Kidney epithelial cell (primary cell): ENCODE measurements around the gene TNFRSF21. TPM values are rescaled to one million over a fixed set of nuclear protein-coding genes. Genes with fewer than 3 reads are reported as not detected.

Source experiments
- DNase-seq: peaks from one replicate; pipeline ENCODE4 v3.0.0-alpha.2; 2010; ENCODE audit warnings: low read depth
- H3K27me3 ChIP-seq: 2 replicates; pipeline ENCODE4 v1.6.0; 2011; ENCODE audit warnings: low read length; ENCODE audit not compliant: control insufficient read depth, insufficient read depth
- H3K36me3 ChIP-seq: 2 replicates; pipeline ENCODE4 v1.5.1; 2011; ENCODE audit warnings: low read length; ENCODE audit not compliant: control insufficient read depth, insufficient read depth
- H3K4me3 ChIP-seq: 2 replicates; pipeline ENCODE4 v1.5.1; 2011; ENCODE audit warnings: low read depth, mild to moderate bottlenecking, control low read depth, low read length
- total RNA-seq: library from RNA; depleted of rRNA; stranded (reverse); fragments of >200 nt; gene quantifications from 2 replicates; pipeline ENCODE4 v1.2.3, GENCODE V29; 2015
- TF ChIP-seq, protein P1 (sequence below): IDR thresholded peaks from 2 replicates; pipeline ENCODE4 v1.5.1; 2011; ENCODE audit warnings: mild to moderate bottlenecking, moderate library complexity, low read length, control low read depth, inconsistent platforms; ENCODE audit not compliant: insufficient read depth, poor library complexity, severe bottlenecking

The TNFRSF21 gene, protein sequence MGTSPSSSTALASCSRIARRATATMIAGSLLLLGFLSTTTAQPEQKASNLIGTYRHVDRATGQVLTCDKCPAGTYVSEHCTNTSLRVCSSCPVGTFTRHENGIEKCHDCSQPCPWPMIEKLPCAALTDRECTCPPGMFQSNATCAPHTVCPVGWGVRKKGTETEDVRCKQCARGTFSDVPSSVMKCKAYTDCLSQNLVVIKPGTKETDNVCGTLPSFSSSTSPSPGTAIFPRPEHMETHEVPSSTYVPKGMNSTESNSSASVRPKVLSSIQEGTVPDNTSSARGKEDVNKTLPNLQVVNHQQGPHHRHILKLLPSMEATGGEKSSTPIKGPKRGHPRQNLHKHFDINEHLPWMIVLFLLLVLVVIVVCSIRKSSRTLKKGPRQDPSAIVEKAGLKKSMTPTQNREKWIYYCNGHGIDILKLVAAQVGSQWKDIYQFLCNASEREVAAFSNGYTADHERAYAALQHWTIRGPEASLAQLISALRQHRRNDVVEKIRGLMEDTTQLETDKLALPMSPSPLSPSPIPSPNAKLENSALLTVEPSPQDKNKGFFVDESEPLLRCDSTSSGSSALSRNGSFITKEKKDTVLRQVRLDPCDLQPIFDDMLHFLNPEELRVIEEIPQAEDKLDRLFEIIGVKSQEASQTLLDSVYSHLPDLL
- 54.6 and 61.2 TPM in 2 replicates for total RNA-seq

DNA sequence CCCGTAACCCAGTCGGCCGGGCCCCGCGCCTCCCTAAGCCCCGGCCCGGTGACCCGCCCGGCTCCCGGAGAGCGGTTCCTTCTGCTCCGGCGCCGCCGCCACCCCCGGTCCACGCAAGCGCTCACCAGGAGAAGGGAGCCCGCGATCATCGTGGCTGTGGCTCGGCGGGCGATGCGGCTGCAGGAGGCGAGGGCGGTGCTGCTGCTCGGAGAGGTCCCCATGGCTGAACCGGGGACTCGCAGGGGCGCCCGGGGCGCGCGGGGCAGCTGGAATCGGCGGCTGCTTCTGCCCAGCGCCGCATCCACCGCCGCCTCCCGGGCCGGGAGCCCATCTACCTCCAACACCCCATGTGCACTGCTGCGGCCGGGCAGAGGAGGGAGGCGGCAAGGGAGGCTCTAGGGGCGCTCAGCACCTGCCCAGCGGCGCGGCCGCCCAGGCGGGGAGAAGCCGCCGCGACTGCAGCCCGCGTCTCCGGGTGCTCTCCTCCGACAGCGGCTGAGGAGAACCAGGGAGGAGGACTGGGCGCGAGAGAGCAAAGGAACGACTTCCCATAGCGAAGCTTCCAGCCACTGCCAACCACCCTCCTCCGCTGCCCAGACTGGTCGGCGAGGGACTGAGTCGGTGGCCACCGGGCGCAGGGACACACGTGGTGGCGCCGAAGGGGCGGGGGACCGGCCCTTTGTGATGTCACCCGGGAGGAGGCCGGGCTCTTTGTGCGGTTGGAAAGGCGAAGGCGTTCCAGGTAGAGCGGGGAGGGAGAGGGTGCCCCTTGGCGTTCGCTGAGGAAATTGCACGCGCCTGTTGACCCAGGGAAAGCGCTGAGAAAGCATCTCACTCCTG, at the start of gene TNFRSF21:
Gene TNFRSF21, minus strand, starts transcription at position 615 of the 840 bp plus-strand sequence. Its CDS starts 394 bp downstream, at position 221.
- Histone ChIP-seq H3K27me3 (no peaks in the 10 kb centered on the region), H3K36me3 (no peaks in the 10 kb centered on the region), H3K4me3 (peak within 1 kb of the TSS; percentile 74)
- TF ChIP-seq, protein P1, sequence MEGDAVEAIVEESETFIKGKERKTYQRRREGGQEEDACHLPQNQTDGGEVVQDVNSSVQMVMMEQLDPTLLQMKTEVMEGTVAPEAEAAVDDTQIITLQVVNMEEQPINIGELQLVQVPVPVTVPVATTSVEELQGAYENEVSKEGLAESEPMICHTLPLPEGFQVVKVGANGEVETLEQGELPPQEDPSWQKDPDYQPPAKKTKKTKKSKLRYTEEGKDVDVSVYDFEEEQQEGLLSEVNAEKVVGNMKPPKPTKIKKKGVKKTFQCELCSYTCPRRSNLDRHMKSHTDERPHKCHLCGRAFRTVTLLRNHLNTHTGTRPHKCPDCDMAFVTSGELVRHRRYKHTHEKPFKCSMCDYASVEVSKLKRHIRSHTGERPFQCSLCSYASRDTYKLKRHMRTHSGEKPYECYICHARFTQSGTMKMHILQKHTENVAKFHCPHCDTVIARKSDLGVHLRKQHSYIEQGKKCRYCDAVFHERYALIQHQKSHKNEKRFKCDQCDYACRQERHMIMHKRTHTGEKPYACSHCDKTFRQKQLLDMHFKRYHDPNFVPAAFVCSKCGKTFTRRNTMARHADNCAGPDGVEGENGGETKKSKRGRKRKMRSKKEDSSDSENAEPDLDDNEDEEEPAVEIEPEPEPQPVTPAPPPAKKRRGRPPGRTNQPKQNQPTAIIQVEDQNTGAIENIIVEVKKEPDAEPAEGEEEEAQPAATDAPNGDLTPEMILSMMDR, result peak; percentile 97
- DNase-seq, result peak; percentile 56

DNA sequence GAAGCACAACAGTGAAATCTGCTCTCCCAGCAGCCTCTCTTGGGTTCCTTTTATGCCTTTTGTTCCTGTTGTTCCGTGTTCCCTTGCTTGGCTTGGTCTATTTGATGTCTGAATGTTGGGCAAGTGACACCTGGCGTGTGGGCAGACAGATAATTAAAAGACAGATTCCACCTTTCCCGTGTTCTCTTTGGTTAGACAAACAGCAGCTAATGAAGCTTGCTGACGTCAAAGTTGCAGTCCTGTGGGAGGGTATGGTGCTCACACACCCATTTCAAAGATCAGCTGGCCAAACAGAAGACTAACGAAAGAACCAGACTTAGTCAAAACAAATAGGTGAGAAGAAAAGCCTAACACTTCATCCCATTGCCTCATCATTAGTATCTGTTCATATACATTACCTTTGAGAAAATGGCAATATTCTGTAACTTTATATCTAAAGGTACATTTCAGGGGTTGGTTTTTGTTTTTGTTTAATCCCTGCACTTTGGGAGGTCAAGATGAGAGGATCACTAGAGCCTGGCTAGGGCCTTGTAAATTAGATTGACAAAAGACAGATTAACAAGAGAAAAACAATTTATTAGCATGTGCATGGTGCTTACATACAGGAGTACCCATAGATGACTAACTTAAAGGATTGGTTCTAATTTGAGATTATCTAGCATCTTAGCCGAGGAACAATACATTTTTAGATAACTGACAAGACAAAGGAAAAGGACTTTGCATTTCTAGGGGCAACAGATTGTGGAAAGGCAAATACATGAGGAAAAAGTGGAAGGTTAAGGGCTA, 48.9 kb upstream of the TNFRSF21 start:
- no peak for DNase-seq
- Histone ChIP-seq H3K36me3 (no peaks in the 10 kb centered on the region), H3K4me3 (no peak overlapping the region), H3K27me3 (no peaks in the 10 kb centered on the region)
- TF ChIP-seq, protein P1, result no peak

DNA sequence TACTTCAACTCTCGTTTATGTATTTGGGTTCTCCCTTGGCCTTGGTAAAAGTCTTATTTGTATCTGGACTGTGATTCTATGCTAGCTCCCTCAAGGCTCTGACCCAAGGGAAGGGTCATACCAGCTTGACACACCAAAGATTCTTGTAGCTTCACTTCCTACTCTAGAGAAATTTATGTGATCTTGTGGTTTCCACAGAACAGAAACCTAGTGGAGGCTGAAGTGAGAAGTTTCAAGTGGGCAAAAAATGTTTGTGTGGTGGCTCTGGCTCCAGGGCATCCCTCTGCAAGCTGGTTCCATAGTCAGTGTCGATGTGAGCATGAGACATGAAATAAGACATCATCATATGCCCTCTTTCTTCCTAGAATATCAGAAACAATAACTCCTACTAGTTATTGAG, 48.1 kb upstream of the TNFRSF21 start:
- Histone ChIP-seq H3K36me3 (no peaks in the 10 kb centered on the region), H3K27me3 (no peaks in the 10 kb centered on the region), H3K4me3 (no peak overlapping the region)
- no peak for DNase-seq
- TF ChIP-seq, protein P1, result no peak

DNA sequence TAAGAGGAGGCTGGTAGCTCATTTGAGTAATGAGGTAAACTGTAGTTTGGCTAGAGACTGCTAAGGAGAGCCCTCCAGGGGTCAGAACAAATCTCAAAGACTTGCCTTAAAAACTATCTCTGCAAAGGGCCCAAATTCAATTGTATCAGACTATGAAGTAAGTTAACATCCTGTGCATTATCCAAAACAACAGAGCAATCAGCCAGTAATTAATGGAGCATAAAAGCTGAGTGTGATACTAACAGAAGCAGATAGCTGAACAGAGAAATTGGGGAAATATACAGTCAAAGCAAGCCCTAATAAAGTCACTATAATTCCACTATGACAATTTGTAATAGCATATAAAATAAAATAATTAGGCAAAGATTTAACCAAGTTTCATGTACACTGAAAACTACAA, 45.8 kb upstream of the TNFRSF21 start:
- Histone ChIP-seq H3K27me3 (no peaks in the 10 kb centered on the region), H3K36me3 (no peaks in the 10 kb centered on the region), H3K4me3 (no peak overlapping the region)
- TF ChIP-seq, protein P1, result no peak
- DNase-seq, result no peak

DNA sequence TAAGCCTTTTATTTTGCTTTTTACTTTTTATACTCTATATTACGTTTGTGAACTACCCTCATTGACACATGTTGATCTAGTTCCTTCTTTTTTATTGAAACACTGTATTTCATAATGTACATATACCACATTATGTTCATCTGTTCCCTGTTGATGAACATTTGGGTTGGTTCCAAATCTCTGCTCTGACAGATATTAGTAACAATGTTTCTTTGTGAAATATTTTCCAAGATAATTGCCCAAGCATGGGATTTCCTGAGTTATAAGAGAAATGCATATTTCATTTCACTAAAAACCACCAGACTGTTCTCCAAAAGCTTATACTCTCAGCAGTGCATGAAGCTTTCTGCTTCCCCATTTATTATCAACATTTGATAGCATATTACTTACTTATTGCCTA, 44.2 kb upstream of the TNFRSF21 start:
- no peak for DNase-seq
- H3K4me3 ChIP-seq, result no peak overlapping the region
- H3K27me3 ChIP-seq, result no peaks in the 10 kb centered on the region
- no peaks in the 10 kb centered on the region for H3K36me3 ChIP-seq
- TF ChIP-seq, protein P1, result no peak
